K562 (cell line): ENCODE data around the gene SIT1. TPM values are rescaled to one million over a fixed set of nuclear protein-coding genes. Genes with fewer than 3 reads are reported as not detected.

ENCODE experiments used
- ARID2 ChIP-seq: fragments of 450-650 bp; IDR thresholded peaks from 2 replicates; pipeline ENCODE4 v1.6.1; 2017; ENCODE audit warnings: antibody characterized with exemption, mild to moderate bottlenecking
- FOXP1 ChIP-seq: sonication (generic); formaldehyde crosslinking; IDR thresholded peaks from 2 replicates; pipeline ENCODE4 v1.8.0; 2022; ENCODE audit warnings: mild to moderate bottlenecking, missing genetic modification reagents
- MECOM ChIP-seq: fragments of 250-450 bp; sonication (Bioruptor Pico); IDR thresholded peaks from 2 replicates; pipeline ENCODE4 v1.8.0; 2022; ENCODE audit warnings: inconsistent platforms
- MYC ChIP-seq, 2 experiments: fragments of 250-450 bp in 1 of 2; sonication (Bioruptor Pico) in 1 of 2; IDR thresholded peaks; 2 replicates each; pipeline versions ENCODE4 v1.5.1 to v1.6.1; 2012 to 2021; ENCODE audit warnings: low read depth in 2 of 2, borderline replicate concordance in 1 of 2, improper control_type of control experiment in 1 of 2, low read length in 1 of 2, mild to moderate bottlenecking in 1 of 2, moderate library complexity in 1 of 2
- SRSF9 ChIP-seq: fragments of 200-400 bp; formaldehyde crosslinking; IDR thresholded peaks from 2 replicates; pipeline ENCODE4 v1.6.1; 2017; ENCODE audit warnings: low read depth, low read length, borderline replicate concordance
- ZFP30 ChIP-seq: fragments of 250-450 bp; sonication (Bioruptor Pico); IDR thresholded peaks from 2 replicates; pipeline ENCODE4 v1.8.0; 2022; ENCODE audit warnings: moderate library complexity, mild to moderate bottlenecking, inconsistent platforms, borderline replicate concordance
- ZNF445 ChIP-seq: fragments of 250-450 bp; sonication (Bioruptor Pico); IDR thresholded peaks from 2 replicates; pipeline ENCODE4 v1.4.0; 2020; ENCODE audit warnings: low read depth, mild to moderate bottlenecking, moderate library complexity
- ZNF764 ChIP-seq: fragments of 250-450 bp; sonication (Bioruptor Pico); IDR thresholded peaks from 2 replicates; pipeline ENCODE4 v1.4.0; 2020; ENCODE audit warnings: low read depth, mild to moderate bottlenecking, moderate library complexity
- ZZZ3 ChIP-seq: fragments of 450-650 bp; IDR thresholded peaks from 2 replicates; pipeline ENCODE4 v1.6.1; 2016; ENCODE audit warnings: antibody characterized with exemption, mild to moderate bottlenecking, moderate library complexity
- polyA plus RNA-seq, 8 experiments: library from polyadenylated mRNA; depleted of rRNA in 4 of 8; stranded (reverse) in 5 of 8; unstranded in 3 of 8; fragments of >200 nt; fragmentation: Nextera tagmentation in 2 of 8; fragmentation: Illumina TruSeq in 1 of 8; extraction: Ambion mirVana in 2 of 8; extraction: Trizol in 1 of 8; gene quantifications; 2 replicates each; pipeline versions ENCODE4 v1.2.1 to v1.2.3, GENCODE V29; 2011 to 2014; ENCODE audit warnings: inconsistent platforms in 1 of 8, missing spikeins in 1 of 8
- total RNA-seq, 7 experiments: library from RNA; depleted of rRNA in 6 of 7; stranded (reverse); fragments of >200 nt in 6 of 7; fragmentation: Illumina TruSeq in 2 of 7; extraction: Trizol in 2 of 7; gene quantifications; 2 replicates each; pipeline versions ENCODE4 v1.2.1 to v1.2.3, GENCODE V29; 2011 to 2021; ENCODE audit warnings: low replicate concordance in 1 of 7
- TF ChIP-seq, protein P1 (sequence below): IDR thresholded peaks from 2 replicates; pipeline ENCODE4 v1.6.1; 2016; ENCODE audit warnings: missing genetic modification characterization, missing compliant biosample characterization
- TF ChIP-seq, protein P2 (sequence below): fragments of 250-450 bp; sonication (Bioruptor Pico); IDR thresholded peaks from 2 replicates; pipeline ENCODE4 v1.5.0; 2021; ENCODE audit warnings: mild to moderate bottlenecking, borderline replicate concordance

Gene SIT1
- total and polyA plus RNA-seq, 9 of the 15 experiments (the other 6 are each of a cell fraction or from before 2014, with no cell fraction given), result not detected

DNA sequence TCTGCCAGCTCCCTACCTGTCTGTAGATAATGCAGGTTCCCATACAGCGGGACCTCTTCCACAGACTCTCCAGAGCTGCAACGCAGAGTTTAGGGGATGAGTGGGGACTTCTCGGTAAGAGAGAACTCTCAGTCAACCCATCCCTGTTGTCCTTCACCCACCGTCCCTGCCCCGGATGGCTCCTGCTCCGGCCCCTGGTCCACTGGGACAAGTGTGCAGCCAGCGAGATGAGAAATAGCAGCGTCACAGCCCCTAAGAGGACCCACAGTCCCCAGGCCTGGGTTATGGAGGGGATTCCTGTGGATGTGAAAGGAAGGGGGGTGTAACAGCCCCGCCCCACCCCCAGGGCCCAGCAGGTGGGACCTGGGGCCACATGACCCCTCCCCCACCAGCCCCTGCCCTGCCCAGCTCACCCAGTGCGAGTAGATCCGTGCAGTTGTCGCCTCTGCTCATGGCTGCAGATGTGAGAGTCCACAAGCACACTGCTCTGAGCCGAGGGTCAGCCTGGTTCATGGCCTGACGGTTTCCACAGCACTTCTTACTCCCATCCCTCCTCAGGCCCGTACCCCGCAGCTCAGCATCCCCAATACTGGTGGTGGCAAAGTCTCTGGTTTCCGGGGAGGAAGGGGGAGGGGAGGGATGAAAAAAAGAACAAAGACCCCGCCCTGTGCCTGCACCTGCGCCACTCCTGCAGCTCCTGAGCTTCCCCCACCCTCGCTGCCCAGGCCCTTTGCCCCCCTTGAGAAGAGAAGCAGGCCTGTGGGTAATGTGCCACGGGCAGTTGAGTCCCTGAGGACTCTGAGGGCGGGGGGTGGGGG lies at the start of gene SIT1 (continued):
- TF ChIP-seq, protein P1, sequence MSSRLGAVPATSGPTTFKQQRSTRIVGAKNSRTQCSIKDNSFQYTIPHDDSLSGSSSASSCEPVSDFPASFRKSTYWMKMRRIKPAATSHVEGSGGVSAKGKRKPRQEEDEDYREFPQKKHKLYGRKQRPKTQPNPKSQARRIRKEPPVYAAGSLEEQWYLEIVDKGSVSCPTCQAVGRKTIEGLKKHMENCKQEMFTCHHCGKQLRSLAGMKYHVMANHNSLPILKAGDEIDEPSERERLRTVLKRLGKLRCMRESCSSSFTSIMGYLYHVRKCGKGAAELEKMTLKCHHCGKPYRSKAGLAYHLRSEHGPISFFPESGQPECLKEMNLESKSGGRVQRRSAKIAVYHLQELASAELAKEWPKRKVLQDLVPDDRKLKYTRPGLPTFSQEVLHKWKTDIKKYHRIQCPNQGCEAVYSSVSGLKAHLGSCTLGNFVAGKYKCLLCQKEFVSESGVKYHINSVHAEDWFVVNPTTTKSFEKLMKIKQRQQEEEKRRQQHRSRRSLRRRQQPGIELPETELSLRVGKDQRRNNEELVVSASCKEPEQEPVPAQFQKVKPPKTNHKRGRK (tag), result no peak
- no peak for TF ChIP-seq ZNF445 (CRISPR knock-in tag)
- TF ChIP-seq ZZZ3, result no peak
- TF ChIP-seq ARID2, result no peak
- no peak for TF ChIP-seq ZFP30
- TF ChIP-seq MYC (IDR thresholded peaks at IDR 0.05; ENCODE audit: low read depth, low read length), result no peak
- TF ChIP-seq MYC (CRISPR knock-in tag; IDR thresholded peaks at IDR 0.05; ENCODE audit: borderline replicate concordance, low read depth), result no peak
- no peak for TF ChIP-seq MECOM
- TF ChIP-seq, protein P2, sequence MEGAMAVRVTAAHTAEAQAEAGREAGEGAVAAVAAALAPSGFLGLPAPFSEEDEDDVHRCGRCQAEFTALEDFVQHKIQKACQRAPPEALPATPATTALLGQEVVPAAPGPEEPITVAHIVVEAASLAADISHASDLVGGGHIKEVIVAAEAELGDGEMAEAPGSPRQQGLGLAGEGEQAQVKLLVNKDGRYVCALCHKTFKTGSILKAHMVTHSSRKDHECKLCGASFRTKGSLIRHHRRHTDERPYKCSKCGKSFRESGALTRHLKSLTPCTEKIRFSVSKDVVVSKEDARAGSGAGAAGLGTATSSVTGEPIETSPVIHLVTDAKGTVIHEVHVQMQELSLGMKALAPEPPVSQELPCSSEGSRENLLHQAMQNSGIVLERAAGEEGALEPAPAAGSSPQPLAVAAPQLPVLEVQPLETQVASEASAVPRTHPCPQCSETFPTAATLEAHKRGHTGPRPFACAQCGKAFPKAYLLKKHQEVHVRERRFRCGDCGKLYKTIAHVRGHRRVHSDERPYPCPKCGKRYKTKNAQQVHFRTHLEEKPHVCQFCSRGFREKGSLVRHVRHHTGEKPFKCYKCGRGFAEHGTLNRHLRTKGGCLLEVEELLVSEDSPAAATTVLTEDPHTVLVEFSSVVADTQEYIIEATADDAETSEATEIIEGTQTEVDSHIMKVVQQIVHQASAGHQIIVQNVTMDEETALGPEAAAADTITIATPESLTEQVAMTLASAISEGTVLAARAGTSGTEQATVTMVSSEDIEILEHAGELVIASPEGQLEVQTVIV (CRISPR knock-in tag), result no peak
- TF ChIP-seq FOXP1 (CRISPR knock-in tag), result no peak
- no peak for TF ChIP-seq SRSF9
- no peak for TF ChIP-seq ZNF764 (CRISPR knock-in tag)
